ENCODE data around the gene GGNBP2.

Gene GGNBP2

DNA sequence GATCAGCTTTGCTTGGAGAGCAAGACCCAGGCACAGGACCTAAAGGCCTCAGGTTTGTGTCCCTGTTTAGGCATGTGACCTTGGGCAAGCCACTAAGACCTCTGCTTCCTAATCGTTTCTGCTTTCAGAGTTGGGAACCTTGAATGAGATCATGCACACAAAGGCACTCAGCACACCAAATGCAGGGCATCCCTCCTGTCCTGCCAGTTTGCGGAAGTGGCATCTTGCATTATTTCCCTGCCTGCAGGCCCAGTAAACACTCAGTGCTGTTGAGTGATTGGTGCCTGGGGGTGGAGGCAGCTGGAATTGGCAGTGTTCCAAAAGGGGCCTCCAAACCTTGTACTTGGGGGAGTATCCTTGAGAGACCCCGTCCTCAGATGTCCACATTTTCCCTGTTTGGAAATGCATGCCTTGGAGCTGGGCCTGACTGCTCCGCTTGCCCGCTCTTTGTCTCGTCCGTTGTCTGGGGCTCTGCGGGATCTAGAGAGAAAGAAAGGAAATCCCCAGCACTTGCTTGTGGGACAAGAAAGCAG is 85.3 kb downstream of the GGNBP2 start:
- no peak for DNase-seq (ENCODE audit: low spot score)

- DNase-seq (ENCODE audit: low spot score), result no peak
Observed at GRCh38 chr17:36631022-36631421, 86.3 kb downstream of the GGNBP2 start.

DNA sequence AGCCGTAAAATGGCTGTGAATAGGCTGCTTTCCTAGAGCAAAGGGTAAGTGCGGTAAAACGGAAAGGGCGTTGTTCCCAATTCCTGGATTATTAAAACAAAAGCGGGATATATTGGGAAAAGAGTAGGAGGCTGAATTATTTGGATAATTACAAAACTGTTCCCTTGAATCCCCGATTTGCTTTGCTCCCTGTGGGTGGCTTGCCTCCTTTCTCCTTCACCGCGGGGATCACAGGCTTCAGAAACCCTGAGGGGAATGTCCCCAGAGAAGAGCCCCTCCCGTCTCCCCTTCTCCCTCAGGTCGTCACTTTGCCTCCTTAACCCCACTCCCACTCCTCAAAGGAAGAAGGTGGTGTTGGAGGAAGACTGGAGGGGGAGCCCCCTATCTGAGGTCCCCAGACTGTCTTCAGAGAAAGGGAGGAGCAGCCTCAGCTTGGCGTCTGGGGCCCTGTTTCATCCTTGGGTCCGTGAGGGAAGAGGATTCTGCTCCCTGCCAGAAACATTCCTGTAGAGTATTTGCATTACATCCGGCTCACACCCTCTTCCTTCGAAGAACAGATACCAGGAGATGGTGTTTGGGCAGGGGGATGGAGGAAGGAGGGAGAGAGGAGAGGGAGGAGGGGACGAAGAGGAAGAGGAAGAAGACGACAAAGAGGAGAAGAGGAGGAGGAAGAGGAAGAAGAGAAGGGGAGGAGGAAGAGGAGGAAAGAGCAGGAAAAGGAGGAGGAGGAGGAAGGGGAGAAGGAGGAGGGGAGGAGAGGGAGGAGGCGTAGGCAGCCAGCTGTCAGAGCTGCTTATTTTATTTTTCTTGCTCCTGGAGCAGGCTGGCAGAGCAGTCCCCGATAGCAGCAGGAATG is 88.4 kb downstream of the GGNBP2 start:
- DNase-seq (ENCODE audit: low spot score), result no peak
